GM12874 (cell line): ENCODE data around the gene TNFAIP3.

Source experiments
- TF ChIP-seq, protein P1 (sequence below): IDR thresholded peaks from 2 replicates; pipeline ENCODE4 v1.5.1; 2011; ENCODE audit warnings: low read depth, mild to moderate bottlenecking, control low read depth, low read length, moderate library complexity; ENCODE audit not compliant: insufficient read depth

The TNFAIP3 gene

DNA sequence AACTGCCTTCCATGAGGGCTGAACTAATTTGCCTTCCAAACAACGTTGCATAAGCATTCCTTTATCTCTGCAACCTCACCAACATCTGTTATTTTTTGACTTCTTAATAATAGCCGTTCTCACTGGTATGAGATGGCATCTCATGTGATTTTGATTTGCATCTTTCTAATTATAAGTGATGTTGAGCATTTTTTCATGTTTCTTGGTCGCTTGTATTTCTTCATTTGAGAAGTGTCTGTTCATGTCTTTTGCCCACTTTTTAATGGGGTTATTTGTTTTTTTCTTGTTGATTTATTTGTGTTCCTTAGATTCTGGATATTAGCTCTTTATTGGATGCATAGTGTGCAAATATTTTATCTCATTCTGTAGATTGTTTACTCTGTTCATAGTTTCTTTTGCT lies 46.4 kb downstream of the TNFAIP3 start:
- TF ChIP-seq, protein P1, sequence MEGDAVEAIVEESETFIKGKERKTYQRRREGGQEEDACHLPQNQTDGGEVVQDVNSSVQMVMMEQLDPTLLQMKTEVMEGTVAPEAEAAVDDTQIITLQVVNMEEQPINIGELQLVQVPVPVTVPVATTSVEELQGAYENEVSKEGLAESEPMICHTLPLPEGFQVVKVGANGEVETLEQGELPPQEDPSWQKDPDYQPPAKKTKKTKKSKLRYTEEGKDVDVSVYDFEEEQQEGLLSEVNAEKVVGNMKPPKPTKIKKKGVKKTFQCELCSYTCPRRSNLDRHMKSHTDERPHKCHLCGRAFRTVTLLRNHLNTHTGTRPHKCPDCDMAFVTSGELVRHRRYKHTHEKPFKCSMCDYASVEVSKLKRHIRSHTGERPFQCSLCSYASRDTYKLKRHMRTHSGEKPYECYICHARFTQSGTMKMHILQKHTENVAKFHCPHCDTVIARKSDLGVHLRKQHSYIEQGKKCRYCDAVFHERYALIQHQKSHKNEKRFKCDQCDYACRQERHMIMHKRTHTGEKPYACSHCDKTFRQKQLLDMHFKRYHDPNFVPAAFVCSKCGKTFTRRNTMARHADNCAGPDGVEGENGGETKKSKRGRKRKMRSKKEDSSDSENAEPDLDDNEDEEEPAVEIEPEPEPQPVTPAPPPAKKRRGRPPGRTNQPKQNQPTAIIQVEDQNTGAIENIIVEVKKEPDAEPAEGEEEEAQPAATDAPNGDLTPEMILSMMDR = no peak

DNA sequence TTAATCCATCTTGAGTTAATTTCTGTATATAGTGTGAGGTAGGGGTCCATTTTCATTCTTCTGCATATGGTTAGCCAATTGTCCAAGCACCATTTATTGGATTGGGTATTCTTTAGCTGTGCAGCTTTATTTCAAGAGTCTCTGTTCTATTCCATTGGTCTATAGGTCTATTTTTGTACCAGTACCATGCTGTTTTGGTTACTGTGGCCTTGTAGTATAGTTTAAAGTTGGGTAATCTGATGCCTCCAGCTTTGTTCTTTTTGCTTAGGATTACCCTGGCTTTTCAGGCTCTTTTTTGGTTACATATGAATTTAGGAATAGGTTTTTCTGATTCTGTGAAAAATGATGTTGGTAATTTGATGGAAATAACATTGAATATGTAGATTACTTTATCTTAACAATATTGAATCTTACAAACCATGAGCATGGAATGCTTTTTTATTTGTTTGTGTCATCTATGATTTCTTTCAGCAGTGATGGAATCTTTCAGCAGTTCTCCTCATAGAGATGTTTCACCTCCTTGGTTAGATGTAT lies 47.0 kb downstream of the TNFAIP3 start:
- TF ChIP-seq, protein P1 = no peak

DNA sequence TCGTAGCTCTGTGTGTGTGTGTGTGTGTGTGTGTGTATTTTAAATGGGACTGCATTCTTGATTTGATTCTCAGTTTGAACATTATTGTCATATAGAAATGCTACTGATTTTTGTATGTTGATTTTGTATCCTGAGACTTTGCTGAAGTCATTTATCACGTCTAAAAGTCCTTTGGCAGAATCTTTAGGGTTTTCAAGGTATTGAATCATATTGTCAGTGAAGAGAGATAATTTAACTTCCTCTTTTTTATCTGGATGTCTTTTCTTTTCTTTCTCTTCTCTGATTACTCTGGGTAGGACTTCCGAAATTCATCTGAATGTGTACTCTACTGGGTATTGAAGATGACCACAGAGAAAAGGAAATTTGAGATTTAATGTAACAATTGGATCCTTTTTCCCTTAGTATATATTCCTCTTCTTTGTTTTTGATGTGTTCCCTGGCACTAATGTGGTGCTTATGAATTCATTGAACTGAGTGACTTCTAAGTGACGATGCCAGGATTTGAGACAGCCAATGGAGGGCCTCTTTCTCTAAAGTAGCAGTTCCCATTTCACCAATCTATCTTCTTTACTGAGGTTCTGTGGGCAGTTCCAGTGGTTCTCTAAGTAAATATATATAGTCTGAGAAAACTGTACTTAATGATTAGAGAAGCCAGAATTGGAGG lies 47.6 kb downstream of the TNFAIP3 start:
- TF ChIP-seq, protein P1 = no peak

DNA sequence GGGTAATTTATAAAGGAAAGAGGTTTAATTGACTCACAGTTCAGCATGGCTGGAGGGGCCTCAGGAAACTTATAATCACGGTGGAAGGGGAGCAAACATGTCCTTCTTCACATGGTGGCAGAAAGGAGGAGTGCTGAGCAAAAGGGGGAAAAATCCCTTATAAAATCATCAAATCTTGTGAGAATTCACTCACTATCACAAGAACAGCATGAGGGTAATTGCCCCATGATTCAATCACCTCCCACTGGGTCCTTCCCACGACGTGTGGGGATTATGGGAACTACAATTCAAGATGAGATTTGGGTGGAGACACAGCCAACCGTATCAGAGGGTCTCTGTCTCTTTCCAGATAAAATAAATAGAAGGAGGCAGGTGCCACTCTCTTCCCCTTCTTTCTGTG lies 48.7 kb downstream of the TNFAIP3 start:
- TF ChIP-seq, protein P1 = no peak

DNA sequence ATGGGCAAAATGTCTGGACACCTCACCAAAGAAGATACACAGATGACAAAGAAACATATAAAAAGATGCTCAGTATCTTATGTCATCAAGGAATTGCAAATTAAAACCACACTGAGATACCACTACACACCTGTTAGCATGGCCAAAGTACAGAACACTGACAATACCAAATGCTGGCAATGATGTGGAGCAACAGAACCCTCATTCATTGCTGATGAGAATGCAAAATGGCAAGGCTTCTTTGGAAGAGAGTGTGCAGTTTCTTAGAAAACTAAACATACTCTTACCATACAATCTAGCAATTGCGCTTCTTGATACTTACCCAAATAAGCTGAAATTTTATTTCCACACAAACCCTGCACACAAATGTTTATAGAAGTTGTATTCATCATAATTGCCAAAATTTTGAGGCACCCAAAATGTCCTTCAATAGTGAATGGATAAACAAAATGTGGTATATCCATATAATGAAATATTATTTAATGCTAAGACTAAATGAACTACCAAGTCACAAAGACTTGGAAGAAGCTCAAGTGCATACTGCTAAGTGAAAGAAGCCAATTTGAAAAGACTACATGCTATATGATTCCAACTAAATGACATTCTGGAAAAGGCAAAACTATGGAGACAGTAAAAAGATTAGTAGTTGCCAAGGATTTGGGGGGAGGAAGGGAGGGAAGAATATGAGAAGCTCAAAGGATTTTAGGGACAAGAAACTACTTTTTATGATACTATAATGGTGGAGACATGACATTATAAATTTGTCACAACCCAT lies 50.7 kb downstream of the TNFAIP3 start:
- TF ChIP-seq, protein P1 = no peak

DNA sequence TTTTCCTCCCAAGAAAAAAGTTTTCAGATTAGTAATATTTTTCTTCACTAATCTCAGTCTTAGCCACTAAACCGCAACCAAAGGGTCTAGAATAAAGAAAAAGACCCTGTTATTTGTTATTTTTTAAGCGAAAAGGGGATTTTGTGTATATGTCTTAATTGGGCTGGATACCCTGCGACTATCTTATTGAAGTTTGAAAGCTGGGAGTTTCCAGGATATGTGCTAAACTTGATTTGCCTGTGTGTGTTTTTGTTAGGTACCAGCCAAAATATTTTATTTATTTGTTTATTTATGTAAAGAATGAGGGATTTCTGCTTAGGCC lies 52.4 kb downstream of the TNFAIP3 start:
- TF ChIP-seq, protein P1 = no peak

DNA sequence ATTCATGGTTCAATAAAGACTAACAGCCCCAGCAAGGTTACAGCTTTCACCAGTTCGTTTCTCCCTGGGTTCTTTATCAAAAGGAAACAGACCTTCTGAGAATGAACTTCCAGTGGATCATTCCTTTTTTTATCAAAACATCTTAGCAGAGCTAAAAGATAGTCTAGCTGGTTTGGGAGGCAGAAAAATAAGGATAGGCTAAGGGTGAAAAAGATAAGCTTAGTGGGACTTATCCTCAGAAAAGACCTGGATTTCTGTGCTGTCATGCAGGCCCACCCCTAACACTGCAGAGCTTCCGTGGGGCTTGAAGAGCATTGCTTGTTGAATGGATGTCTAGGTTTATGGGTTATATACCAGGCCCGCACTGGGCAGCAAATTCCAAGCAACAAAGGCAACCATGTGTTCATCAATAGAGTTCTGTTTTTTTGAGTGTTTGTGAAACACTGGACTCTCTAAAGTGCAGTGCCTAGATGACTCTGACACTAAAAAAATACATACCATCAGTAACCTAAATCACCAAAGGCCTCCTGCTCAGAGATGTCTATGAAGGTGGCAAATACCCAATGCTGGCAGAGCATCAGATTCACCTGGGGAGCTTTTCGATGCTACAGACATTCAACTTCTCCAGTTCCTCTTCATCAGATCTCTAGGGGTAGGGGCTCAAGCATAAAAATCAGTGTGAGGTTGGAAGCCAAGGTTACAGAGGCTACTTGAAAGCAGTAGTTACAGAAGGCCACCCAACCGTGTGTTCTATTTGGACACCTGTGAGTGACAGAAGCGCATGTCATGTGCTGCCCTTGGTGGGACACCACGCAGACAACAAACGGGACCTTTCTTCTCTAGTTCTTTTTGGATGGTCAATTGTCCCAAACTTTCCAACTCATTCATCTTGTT lies 53.0 kb downstream of the TNFAIP3 start:
- TF ChIP-seq, protein P1 = no peak
